ENCODE measurements around the gene NRXN3. TPM values are rescaled to one million over a fixed set of nuclear protein-coding genes. Genes with fewer than 3 reads are reported as not detected.

The NRXN3 gene
- total RNA-seq, 1 donor from 2014 or later, result 1.6 TPM

DNA sequence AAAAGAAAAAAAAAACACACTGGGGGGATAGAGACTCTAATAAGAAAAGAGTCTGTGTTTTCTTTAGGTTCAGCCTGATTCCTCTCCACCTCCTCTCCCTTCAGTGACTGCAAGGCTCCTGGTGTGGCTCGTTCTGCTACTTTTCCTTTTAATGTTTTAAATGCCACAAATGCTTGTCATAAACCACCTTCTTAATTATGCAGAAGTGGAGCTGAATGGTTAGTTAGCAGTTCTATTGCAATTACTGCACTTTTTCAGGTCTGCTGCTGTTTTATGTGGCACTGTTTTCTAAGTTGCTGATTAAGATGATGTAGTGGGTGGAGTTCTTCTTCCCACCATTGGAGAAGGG, 1163.0 kb downstream of the NRXN3 start:
- no peaks in the 10 kb centered on the region for H3K27me3 ChIP-seq (ENCODE audit: control insufficient read depth, insufficient read depth, low read length)
- TF ChIP-seq, protein P1, sequence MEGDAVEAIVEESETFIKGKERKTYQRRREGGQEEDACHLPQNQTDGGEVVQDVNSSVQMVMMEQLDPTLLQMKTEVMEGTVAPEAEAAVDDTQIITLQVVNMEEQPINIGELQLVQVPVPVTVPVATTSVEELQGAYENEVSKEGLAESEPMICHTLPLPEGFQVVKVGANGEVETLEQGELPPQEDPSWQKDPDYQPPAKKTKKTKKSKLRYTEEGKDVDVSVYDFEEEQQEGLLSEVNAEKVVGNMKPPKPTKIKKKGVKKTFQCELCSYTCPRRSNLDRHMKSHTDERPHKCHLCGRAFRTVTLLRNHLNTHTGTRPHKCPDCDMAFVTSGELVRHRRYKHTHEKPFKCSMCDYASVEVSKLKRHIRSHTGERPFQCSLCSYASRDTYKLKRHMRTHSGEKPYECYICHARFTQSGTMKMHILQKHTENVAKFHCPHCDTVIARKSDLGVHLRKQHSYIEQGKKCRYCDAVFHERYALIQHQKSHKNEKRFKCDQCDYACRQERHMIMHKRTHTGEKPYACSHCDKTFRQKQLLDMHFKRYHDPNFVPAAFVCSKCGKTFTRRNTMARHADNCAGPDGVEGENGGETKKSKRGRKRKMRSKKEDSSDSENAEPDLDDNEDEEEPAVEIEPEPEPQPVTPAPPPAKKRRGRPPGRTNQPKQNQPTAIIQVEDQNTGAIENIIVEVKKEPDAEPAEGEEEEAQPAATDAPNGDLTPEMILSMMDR (IDR thresholded peaks at IDR 0.05; ENCODE audit: insufficient read depth, low read length, poor library complexity, severe bottlenecking), result no peak
- no peak for DNase-seq (ENCODE audit: low read depth)
- no peaks in the 10 kb centered on the region for H3K36me3 ChIP-seq (ENCODE audit: control insufficient read depth, insufficient read depth, low read length)
- no peak overlapping the region for H3K4me3 ChIP-seq (ENCODE audit: low read depth, low read length)

GRCh38 chr14:79334272-79334671, 1164.1 kb downstream of the NRXN3 start:
- no peaks in the 10 kb centered on the region for H3K27me3 ChIP-seq (ENCODE audit: control insufficient read depth, insufficient read depth, low read length)
- no peaks in the 10 kb centered on the region for H3K36me3 ChIP-seq (ENCODE audit: control insufficient read depth, insufficient read depth, low read length)
- DNase-seq (ENCODE audit: low read depth), result no peak
- H3K4me3 ChIP-seq (ENCODE audit: low read depth, low read length), result no peak overlapping the region
- TF ChIP-seq, protein P1 (IDR thresholded peaks at IDR 0.05; ENCODE audit: insufficient read depth, low read length, poor library complexity, severe bottlenecking), result no peak

DNA sequence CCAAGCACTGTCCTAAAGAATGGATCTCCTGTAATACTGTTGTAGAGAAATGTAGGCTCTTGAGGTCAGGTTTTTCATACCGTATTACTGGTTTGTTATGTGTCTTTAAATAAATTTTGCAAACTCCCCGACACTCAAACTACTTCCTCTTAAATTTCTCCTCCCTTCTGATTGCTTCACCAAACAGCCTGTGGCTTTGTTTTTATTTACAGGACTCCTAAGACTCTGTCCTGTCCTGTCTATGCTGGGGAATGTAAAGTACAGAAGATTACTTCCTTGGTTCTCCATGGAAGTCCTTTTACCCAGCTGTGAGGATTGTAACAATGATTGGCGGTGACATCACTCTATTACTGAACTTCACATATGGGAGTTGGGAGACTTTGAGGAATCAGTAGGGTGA, 1167.6 kb downstream of the NRXN3 start:
- Histone ChIP-seq H3K36me3 (ENCODE audit: control insufficient read depth, insufficient read depth, low read length) (no peaks in the 10 kb centered on the region), H3K4me3 (ENCODE audit: low read depth, low read length) (no peak overlapping the region), H3K27me3 (ENCODE audit: control insufficient read depth, insufficient read depth, low read length) (no peaks in the 10 kb centered on the region)
- TF ChIP-seq, protein P1 (IDR thresholded peaks at IDR 0.05; ENCODE audit: insufficient read depth, low read length, poor library complexity, severe bottlenecking), result no peak
- no peak for DNase-seq (ENCODE audit: low read depth)

GRCh38 chr14:79342942-79343341, 1172.8 kb downstream of the NRXN3 start:
- no peaks in the 10 kb centered on the region for H3K36me3 ChIP-seq (ENCODE audit: control insufficient read depth, insufficient read depth, low read length)
- no peak overlapping the region for H3K4me3 ChIP-seq (ENCODE audit: low read depth, low read length)
- H3K27me3 ChIP-seq (ENCODE audit: control insufficient read depth, insufficient read depth, low read length), result no peaks in the 10 kb centered on the region
- TF ChIP-seq, protein P1 (IDR thresholded peaks at IDR 0.05; ENCODE audit: insufficient read depth, low read length, poor library complexity, severe bottlenecking), result no peak
- no peak for DNase-seq (ENCODE audit: low read depth)

- no peak for DNase-seq (ENCODE audit: low read depth)
- Histone ChIP-seq H3K4me3 (ENCODE audit: low read depth, low read length) (no peak overlapping the region), H3K36me3 (ENCODE audit: control insufficient read depth, insufficient read depth, low read length) (no peaks in the 10 kb centered on the region), H3K27me3 (ENCODE audit: control insufficient read depth, insufficient read depth, low read length) (no peaks in the 10 kb centered on the region)
- TF ChIP-seq, protein P1 (IDR thresholded peaks at IDR 0.05; ENCODE audit: insufficient read depth, low read length, poor library complexity, severe bottlenecking), result no peak
Observed at GRCh38 chr14:79351011-79351410, 1180.8 kb downstream of the NRXN3 start.

- Histone ChIP-seq H3K27me3 (ENCODE audit: control insufficient read depth, insufficient read depth, low read length) (no peaks in the 10 kb centered on the region), H3K36me3 (ENCODE audit: control insufficient read depth, insufficient read depth, low read length) (no peaks in the 10 kb centered on the region), H3K4me3 (ENCODE audit: low read depth, low read length) (no peak overlapping the region)
- TF ChIP-seq, protein P1 (IDR thresholded peaks at IDR 0.05; ENCODE audit: insufficient read depth, low read length, poor library complexity, severe bottlenecking), result no peak
- DNase-seq (ENCODE audit: low read depth), result no peak
Observed at GRCh38 chr14:79352076-79352630, 1182.0 kb downstream of the NRXN3 start.
